NCI-H1092 treated with DMSO at 0.1 percent for 48 hours (cell line): ENCODE measurements around the gene ETV5.
A peak's percentile ranks its signal among the peaks of the same experiment; 100 is the strongest.
"Not testable (repeated sequence)": the region's sequence is repeated elsewhere in the genome, so short reads cannot be mapped to it uniquely, and the experiment has no call there.

ENCODE experiments used
- DNase-seq: peaks from one replicate; lab custom pipeline; 2025; lab: John Stamatoyannopoulos, UW

The ETV5 gene

GRCh38 chr3:186022931-186023330, 86.0 kb downstream of the ETV5 start:
- no peak for DNase-seq

DNA sequence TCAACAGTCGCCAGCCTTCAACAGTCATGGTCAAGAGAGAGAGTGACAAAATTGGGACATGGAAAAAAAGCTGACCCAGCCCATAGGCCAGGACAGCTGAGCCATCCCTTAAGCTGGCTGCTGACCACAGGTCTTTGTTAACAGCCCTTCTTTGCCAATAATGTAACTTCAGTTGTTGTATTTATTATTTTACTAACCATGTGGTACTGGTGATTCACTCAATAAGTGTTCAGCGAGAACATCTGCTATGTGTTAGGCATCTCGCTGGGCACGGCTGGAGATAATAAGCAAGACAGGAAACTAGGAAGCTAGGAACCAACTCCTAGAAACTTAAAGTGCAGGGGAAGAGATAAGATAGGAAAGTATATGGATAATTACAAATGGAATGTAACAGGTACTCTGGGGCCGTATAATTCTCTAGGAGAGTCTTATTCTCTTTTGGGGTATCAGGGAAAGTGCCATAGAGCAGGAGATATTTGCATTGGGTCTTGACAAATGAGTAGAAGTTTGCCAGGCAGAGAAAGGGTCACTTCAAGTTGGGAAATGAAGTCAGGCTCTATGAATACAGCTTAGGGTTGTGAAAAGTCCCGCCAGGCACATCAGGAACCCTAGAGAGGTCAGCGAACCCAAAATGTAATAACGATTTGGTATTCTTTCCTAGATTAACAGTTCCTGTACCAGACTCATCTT, 87.1 kb downstream of the ETV5 start:
- no peak for DNase-seq

GRCh38 chr3:186021250-186021649, 87.6 kb downstream of the ETV5 start:
- DNase-seq = not testable (repeated sequence)

DNA sequence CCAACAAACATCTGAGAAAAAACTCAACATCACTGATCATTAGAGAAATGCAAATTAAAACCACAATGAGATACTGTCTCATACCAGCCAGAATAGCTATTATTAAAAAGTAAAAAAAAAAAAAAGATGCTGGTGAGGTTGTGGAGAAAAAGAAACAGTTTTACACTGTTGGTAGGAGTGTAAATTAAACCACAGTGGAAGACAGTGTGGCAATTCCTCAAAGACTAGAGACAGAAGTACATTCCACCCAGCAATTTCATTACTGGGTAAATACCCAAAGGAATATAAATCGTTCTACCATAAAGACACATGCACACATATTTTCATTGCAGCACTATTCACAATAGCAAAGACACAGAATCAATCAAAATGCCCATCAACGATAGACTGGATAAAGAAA, 89.6 kb downstream of the ETV5 start:
- not testable (repeated sequence) for DNase-seq

- DNase-seq = no peak
Observed at GRCh38 chr3:186014866-186015265, 94.0 kb downstream of the ETV5 start.

DNA sequence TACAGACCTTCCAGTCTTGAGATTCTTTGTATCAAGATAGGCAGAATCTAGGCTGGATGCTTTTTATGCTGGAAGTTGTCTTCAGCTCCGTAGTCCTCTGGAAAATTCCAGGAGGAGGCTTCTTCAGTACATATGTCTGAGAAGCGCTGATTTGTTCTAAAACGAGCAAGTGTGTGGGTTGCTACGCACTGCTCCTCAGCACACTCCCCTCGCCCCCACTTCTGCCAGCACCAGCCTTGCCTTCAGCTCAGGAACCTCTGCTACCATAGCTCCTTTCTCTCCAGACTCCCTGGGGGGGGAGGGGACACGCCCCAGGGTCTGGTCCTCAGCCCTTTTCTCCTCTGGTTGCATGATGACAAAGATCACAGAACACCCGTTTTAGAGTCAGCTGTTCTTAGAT, 95.6 kb downstream of the ETV5 start:
- no peak for DNase-seq

DNA sequence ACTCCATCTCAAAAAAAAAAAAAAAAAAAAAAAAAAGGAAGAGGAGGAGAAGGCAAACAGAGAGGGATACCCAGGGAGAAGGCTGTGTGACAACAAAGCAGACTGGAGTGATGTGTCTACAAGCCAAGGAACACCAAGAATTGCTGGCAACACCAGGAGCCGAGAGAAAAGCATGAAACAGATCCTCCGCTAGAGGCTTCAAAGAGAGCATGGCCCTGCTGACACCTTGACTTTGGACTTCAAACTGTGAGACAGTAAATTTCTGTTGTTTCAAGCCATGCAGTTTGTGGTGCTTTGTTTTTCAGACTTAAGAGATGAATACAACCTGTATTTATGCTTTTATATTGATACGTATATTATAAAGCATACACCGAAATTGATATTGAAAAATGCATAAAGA, 96.8 kb downstream of the ETV5 start:
- no peak for DNase-seq

GRCh38 chr3:186004671-186005070, 104.2 kb downstream of the ETV5 start:
- DNase-seq = no peak

- no peak for DNase-seq
Observed at GRCh38 chr3:186004209-186004608, 104.7 kb downstream of the ETV5 start.

DNA sequence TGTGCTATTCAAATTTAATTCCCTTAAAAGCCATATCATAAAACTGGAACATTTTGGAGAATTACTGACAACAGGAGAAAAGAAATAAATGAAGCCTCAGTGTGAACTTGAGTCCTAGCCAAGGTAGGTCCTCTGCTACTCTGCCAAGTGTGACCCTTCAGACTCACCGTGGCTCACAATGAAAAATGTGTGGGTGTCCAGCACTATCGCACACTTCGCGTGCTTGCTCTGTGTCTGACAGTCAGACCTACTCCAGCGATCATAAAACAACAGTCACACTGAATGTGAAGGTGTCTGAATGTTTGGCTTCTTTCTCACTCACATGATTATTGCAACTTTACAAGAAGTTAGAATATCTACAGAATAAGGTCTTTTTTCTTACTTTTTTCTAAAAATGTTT, 105.3 kb downstream of the ETV5 start:
- DNase-seq = no peak

- DNase-seq = peak; percentile 7
Observed at GRCh38 chr3:186002884-186003472, 105.9 kb downstream of the ETV5 start.

DNA sequence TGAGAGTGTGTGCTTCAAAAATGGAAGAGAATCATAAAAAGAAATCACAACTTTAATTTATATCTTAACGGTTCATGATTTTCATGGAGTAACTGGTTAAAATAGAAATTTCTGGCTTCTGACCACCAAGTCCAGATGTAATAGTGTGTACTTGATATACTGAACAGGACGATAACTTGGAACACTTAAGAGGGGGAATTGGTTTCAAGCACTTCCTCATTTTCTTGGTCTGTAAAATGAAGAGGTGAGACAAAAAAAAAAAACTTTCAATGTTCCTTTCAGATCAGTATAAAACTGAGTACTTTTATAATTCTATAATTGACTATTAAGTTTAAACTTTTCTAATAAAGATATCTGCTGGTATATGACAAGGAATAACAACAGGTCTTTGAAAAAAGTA, 107.0 kb downstream of the ETV5 start:
- DNase-seq = no peak

DNA sequence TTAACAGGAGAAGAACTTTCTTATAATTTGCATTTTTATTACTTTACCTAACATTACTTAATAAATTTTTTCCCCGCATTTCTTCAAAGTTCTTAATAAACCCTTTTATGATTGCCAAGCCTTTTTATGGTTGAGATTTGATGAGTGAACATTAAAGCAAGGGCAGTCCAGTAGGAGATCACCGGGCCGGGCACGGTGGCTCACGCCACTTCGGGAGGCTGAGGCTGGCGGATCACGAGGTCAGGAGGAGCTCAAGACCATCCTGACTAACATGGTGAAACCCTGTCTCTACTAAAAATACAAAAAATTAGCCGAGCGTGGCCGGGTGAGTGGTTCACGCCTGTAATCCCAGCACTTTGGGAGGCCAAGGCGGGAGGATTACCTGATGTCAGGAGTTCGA, 109.7 kb downstream of the ETV5 start:
- no peak for DNase-seq

DNA sequence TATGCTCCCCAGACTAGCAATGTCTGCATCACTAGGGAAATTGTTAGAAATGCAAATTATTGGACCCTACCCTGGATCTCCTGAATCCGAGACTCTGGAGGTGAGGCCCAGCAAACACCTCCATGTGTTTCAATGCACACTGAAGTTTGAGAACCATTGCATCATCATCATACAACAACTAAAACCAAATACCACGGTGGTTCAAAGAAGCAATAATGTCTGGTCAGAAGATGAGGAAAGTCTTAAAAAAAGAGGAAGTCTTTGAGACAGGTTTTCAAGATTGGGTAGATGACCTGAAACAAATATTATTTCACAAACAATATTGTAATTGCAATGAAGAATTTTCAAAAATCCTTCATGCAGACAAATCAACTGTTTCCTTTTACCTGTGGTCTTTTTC, 110.8 kb downstream of the ETV5 start:
- DNase-seq = no peak

DNA sequence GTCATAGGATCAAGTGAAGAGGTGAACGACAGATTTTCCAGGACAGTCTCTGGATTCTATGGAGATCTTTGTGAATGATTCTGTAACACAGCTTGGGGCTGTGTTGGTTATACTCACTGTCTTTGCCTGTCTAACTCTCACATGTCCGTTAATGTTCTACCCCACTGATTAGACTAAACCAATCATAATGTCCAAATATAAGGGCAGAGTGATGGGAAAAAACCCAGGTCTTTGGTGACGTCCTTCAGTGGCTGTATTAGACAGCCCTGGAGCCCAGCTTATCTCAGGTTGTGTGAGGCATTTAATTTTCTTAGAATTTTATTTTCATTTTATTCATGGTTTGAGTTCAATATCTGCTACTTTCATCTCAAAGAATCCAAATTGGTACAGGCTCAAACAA, 111.8 kb downstream of the ETV5 start:
- DNase-seq = no peak
